ENCODE data around the gene PSME1. TPM values are rescaled to one million over a fixed set of nuclear protein-coding genes. Genes with fewer than 3 reads are reported as not detected.

Gene PSME1
- total and polyA plus RNA-seq, 3 experiments from 2014 or later, result 343 to 1,041 (median 347) TPM

DNA sequence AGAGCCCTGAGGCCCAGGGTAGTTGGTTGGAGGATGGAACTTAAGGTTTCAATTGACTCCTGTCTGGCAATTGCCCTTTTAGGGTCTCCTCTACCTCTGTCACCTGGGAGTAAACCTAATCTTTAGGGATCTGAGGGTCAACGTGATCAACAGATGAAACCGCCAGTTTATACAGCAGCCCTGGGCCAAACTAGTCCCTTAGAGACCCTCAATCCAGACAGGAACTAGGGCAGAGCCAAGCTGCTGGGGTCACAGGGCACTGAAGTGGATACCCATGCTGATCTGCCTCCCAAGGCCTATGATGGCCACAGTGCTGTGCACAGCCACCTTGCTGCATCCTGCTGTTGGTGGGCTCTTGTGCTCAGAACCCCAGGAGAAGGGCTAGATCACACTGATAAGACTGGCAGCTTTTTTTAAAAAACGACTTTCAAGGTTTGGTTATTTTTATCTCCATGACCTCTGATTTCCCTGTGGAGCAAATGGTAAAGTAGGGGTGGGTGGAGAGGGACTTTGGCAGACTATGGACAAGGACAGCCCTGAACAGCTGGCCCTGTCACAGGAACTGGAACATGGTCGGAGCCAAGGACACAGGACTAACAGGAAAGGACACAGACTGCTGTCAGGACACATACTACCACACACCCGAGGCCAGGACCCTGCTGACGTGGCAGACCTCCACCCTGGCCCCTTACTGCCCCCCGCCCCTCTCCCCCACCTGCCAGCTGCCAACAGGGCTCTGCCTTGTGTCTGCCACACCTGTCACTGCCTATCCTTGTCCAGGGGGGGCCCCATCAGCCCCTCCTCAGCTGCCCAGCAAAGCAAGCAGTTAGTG lies 5.1 kb upstream of the PSME1 start:
- Mint-ChIP-seq H3K4me3 (no peak overlapping the region), H3K27ac (peak overlapping the region in 3 of 8 donors; percentile 21 to 70 (median 27)), H3K4me1 (peaks cover 23 to 26% (median 23%) of the 10 kb centered on the region in 3 donors), H3K27me3 (no peaks in the 10 kb centered on the region), H3K9me3 (peaks cover 0 to 2% (median 0%) of the 10 kb centered on the region in 5 donors), H3K36me3 (peaks cover 0 to 5% (median 0%) of the 10 kb centered on the region in 3 donors)
- no peaks in the 10 kb centered on the region for H3K36me3 ChIP-seq (ENCODE audit: insufficient read depth, low read length)
- H3K9me3 ChIP-seq (ENCODE audit: low read length), result no peaks in the 10 kb centered on the region
- ChIA-PET POLR2A (no interaction called here), CTCF (no interaction called here)
- no peak overlapping the region for H3K4me3 ChIP-seq (ENCODE audit: low read length)
- H3K4me1 ChIP-seq (ENCODE audit: insufficient read depth, low read length), result peaks cover 23% of the 10 kb centered on the region
- no peak for DNase-seq
- H3K27ac ChIP-seq (ENCODE audit: low read depth, low read length), result no peak overlapping the region
- no peaks in the 10 kb centered on the region for H3K27me3 ChIP-seq (ENCODE audit: insufficient read depth, low read length, poor library complexity, severe bottlenecking)

DNA sequence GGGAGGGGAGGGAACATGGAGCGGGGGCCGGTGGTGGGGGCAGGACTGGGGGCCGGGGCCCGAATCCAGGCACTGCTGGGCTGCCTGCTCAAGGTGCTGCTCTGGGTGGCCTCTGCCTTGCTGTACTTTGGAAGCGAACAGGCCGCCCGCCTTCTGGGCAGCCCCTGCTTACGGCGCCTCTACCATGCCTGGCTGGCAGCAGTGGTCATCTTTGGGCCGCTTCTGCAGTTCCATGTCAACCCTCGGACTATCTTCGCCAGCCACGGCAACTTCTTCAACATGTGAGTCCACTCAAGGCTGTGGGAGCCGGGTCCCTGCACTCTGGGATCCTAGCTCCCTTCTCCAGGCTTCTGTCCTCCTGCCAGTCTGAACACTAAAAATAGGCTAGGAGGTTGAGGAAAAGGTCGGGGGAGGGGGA lies 4.4 kb upstream of the PSME1 start:
- Histone ChIP-seq H3K27me3 (ENCODE audit: insufficient read depth, low read length, poor library complexity, severe bottlenecking) (no peaks in the 10 kb centered on the region), H3K36me3 (ENCODE audit: insufficient read depth, low read length) (no peaks in the 10 kb centered on the region), H3K4me1 (ENCODE audit: insufficient read depth, low read length) (peaks cover 24% of the 10 kb centered on the region), H3K4me3 (ENCODE audit: low read length) (no peak overlapping the region), H3K27ac (ENCODE audit: low read depth, low read length) (no peak overlapping the region), H3K9me3 (ENCODE audit: low read length) (no peaks in the 10 kb centered on the region)
- ChIA-PET POLR2A (interaction anchor here (1.1 kb wide), 1 partner anchor 15 kb away, joined by 4 read pairs; no protein-coding TSS in a partner anchor), CTCF (interaction anchor here (1.6 kb wide), 1 partner anchor 16 kb away, joined by 7 read pairs; the partner anchor contains the start of gene NRL)
- Mint-ChIP-seq H3K4me3 (peak overlapping the region in 1 of 7 donors; percentile 21), H3K27ac (peak overlapping the region in 4 of 8 donors; percentile 47 to 95 (median 49)), H3K4me1 (peaks cover 24 to 28% (median 25%) of the 10 kb centered on the region in 3 donors), H3K27me3 (no peaks in the 10 kb centered on the region), H3K36me3 (peaks cover 0 to 6% (median 0%) of the 10 kb centered on the region in 3 donors), H3K9me3 (peaks cover 0 to 2% (median 0%) of the 10 kb centered on the region in 5 donors)
- DNase-seq, result no peak

DNA sequence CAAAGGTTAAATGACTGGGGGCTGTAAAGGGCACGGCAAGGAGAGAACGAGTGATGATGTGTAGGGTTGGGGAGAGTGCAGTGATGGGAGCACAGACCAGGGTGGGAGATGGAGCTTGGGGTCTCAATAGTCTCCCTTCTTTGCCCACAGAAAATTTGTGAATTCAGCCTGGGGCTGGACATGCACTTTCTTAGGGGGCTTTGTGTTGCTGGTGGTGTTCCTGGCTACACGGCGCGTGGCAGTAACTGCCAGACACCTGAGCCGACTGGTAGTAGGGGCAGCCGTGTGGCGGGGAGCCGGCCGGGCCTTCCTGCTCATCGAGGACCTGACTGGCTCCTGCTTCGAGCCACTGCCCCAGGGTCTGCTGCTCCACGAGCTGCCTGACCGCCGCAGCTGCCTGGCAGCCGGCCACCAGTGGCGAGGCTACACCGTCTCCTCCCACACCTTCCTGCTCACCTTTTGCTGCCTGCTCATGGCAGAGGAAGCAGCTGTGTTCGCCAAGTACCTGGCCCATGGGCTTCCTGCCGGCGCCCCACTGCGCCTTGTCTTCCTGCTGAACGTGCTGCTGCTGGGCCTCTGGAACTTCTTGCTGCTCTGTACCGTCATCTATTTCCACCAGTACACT lies 3.8 kb upstream of the PSME1 start:
- ChIA-PET CTCF (interaction anchor here (0.9 to 1.7 kb wide), 4 partner anchors 12 to 24 kb away, joined by 3 to 7 read pairs (median 4); partner anchors contain the start of gene NRL), POLR2A (interaction anchor here (1.1 kb wide), 1 partner anchor 16 kb away, joined by 4 read pairs; no protein-coding TSS in a partner anchor)
- H3K4me1 ChIP-seq (ENCODE audit: insufficient read depth, low read length), result peaks cover 30% of the 10 kb centered on the region
- Mint-ChIP-seq H3K9me3 (peaks cover 0 to 2% (median 0%) of the 10 kb centered on the region in 5 donors), H3K4me3 (peak overlapping the region in 6 of 7 donors; percentile 21 to 77 (median 39)), H3K27ac (peak overlapping the region in 6 of 8 donors; percentile 54 to 95 (median 73)), H3K4me1 (peaks cover 30 to 34% (median 31%) of the 10 kb centered on the region in 3 donors), H3K36me3 (peaks cover 0 to 13% (median 0%) of the 10 kb centered on the region in 3 donors), H3K27me3 (no peaks in the 10 kb centered on the region)
- no peaks in the 10 kb centered on the region for H3K36me3 ChIP-seq (ENCODE audit: insufficient read depth, low read length)
- no peaks in the 10 kb centered on the region for H3K27me3 ChIP-seq (ENCODE audit: insufficient read depth, low read length, poor library complexity, severe bottlenecking)
- no peak overlapping the region for H3K4me3 ChIP-seq (ENCODE audit: low read length)
- DNase-seq, result peak in 1 of 5 donors; percentile 52
- no peak overlapping the region for H3K27ac ChIP-seq (ENCODE audit: low read depth, low read length)
- H3K9me3 ChIP-seq (ENCODE audit: low read length), result no peaks in the 10 kb centered on the region

DNA sequence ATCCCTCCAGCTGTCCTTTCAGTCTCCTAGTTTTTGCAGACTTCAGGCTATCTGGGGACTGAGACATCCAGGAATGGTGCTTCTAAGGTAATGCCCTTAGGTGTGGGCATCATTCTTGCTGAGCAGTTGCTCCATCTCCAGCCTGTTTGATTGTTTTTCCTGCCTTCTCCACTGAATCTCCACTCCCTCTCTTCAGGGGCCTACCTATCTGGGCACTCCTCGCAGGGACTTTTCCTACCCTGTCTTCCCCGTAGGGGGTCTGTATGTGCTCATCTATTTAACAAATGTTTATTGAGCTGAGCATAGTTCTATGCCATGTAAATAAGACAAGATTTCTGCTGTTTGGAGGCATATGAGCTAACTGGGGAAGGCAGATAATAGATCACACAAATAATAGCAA lies 3.0 kb upstream of the PSME1 start:
- Histone ChIP-seq H3K27ac (ENCODE audit: low read depth, low read length) (no peak overlapping the region), H3K36me3 (ENCODE audit: insufficient read depth, low read length) (peaks cover 7% of the 10 kb centered on the region), H3K27me3 (ENCODE audit: insufficient read depth, low read length, poor library complexity, severe bottlenecking) (no peaks in the 10 kb centered on the region), H3K4me3 (ENCODE audit: low read length) (no peak overlapping the region), H3K9me3 (ENCODE audit: low read length) (no peaks in the 10 kb centered on the region), H3K4me1 (ENCODE audit: insufficient read depth, low read length) (peaks cover 38% of the 10 kb centered on the region)
- peak overlapping the region in 6 of 8 donors; percentile 54 to 97 (median 73) for H3K27ac Mint-ChIP-seq
- peaks cover 32 to 42% (median 37%) of the 10 kb centered on the region in 3 donors for H3K4me1 Mint-ChIP-seq
- H3K36me3 Mint-ChIP-seq, result peaks cover 0 to 21% (median under 1%) of the 10 kb centered on the region in 3 donors
- peaks cover 0 to 2% (median 0%) of the 10 kb centered on the region in 5 donors for H3K9me3 Mint-ChIP-seq
- H3K4me3 Mint-ChIP-seq, result peak overlapping the region in 2 of 7 donors; percentile 37 to 40
- DNase-seq, result no peak
- no peaks in the 10 kb centered on the region for H3K27me3 Mint-ChIP-seq
- CTCF ChIA-PET, result interaction anchor here (0.9 to 1.7 kb wide), 5 partner anchors 8 to 24 kb away, joined by 3 to 7 read pairs (median 3); partner anchors contain the start of genes EMC9 and NRL
- POLR2A ChIA-PET, result interaction anchor here (1.1 kb wide), 1 partner anchor 16 kb away, joined by 4 read pairs; no protein-coding TSS in a partner anchor

DNA sequence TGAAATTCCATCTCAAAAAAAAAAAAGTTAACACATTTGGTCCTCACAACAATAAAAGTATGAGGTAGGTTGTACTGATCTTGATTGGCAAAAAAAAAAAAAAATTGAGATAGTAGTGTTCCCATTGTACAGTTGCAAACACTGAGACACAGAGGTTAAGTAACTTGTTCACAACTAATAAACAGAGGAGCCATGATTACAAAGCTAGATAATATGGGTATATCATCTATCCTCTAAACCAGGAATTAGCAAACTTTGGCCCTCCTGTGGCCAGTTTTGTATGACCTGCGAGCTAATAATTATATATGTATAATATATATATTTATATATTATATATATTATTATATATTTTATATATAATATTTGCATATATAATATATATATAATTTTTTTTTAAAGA lies 2.3 kb upstream of the PSME1 start:
- Histone ChIP-seq H3K4me3 (ENCODE audit: low read length) (no peak overlapping the region), H3K36me3 (ENCODE audit: insufficient read depth, low read length) (peaks cover 14% of the 10 kb centered on the region), H3K27ac (ENCODE audit: low read depth, low read length) (no peak overlapping the region), H3K9me3 (ENCODE audit: low read length) (no peaks in the 10 kb centered on the region), H3K4me1 (ENCODE audit: insufficient read depth, low read length) (peaks cover 40% of the 10 kb centered on the region), H3K27me3 (ENCODE audit: insufficient read depth, low read length, poor library complexity, severe bottlenecking) (no peaks in the 10 kb centered on the region)
- H3K27ac Mint-ChIP-seq, result no peak overlapping the region
- ChIA-PET CTCF (interaction anchor here (0.8 to 1.7 kb wide), 4 partner anchors 8 to 27 kb away, joined by 3 to 4 read pairs (median 3); partner anchors contain the start of genes EMC9 and IRF9), POLR2A (interaction anchor here (0.7 kb wide), 1 partner anchor 82 kb away, joined by 4 read pairs; the partner anchor contains the start of gene CARMIL3)
- no peak overlapping the region for H3K4me3 Mint-ChIP-seq
- DNase-seq, result no peak
- H3K36me3 Mint-ChIP-seq, result peaks cover 0 to 28% (median 5%) of the 10 kb centered on the region in 3 donors
- H3K27me3 Mint-ChIP-seq, result no peaks in the 10 kb centered on the region
- peaks cover 38 to 49% (median 40%) of the 10 kb centered on the region in 3 donors for H3K4me1 Mint-ChIP-seq
- peaks cover 0 to 2% (median 0%) of the 10 kb centered on the region in 5 donors for H3K9me3 Mint-ChIP-seq

DNA sequence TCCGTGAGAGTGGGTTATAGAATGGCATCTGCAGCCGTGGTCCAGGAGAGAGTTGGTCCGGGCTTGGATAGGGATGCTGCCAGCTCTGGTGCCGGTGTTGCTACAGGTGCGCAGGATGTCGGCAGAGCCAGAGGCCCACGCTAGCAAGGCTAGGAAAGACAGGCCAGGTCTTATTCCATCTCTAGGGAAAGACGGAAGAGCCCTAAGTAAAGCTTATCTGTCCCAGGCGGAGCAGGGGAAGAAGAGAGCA lies 485 bp upstream of the PSME1 start:
- H3K36me3 Mint-ChIP-seq, result peaks cover 0 to 38% (median 6%) of the 10 kb centered on the region in 3 donors
- peaks cover 54 to 65% (median 56%) of the 10 kb centered on the region in 3 donors for H3K4me1 Mint-ChIP-seq
- Histone ChIP-seq H3K4me3 (ENCODE audit: low read length) (peak overlapping the region; percentile 73), H3K27me3 (ENCODE audit: insufficient read depth, low read length, poor library complexity, severe bottlenecking) (no peaks in the 10 kb centered on the region), H3K4me1 (ENCODE audit: insufficient read depth, low read length) (peaks cover 47% of the 10 kb centered on the region), H3K9me3 (ENCODE audit: low read length) (no peaks in the 10 kb centered on the region), H3K36me3 (ENCODE audit: insufficient read depth, low read length) (peaks cover 16% of the 10 kb centered on the region), H3K27ac (ENCODE audit: low read depth, low read length) (no peak overlapping the region)
- peak overlapping the region; percentile 89 to 96 (median 92) for H3K4me3 Mint-ChIP-seq
- H3K9me3 Mint-ChIP-seq, result peaks cover 0 to 2% (median 0%) of the 10 kb centered on the region in 5 donors
- DNase-seq, result no peak
- peak overlapping the region; percentile 84 to 96 (median 93) for H3K27ac Mint-ChIP-seq
- ChIA-PET CTCF (interaction anchor here (0.6 to 3.8 kb wide), 17 partner anchors 9 to 182 kb away, joined by 3 to 40 read pairs (median 5); partner anchors contain the start of genes DCAF11, DHRS4, IPO4 and IRF9), POLR2A (interaction anchor here (0.6 to 4.1 kb wide), 11 partner anchors 8 to 294 kb away, joined by 3 to 58 read pairs (median 5); partner anchors contain the start of genes CBLN3, DCAF11, DHRS1 and IPO4)
- H3K27me3 Mint-ChIP-seq, result no peaks in the 10 kb centered on the region

DNA sequence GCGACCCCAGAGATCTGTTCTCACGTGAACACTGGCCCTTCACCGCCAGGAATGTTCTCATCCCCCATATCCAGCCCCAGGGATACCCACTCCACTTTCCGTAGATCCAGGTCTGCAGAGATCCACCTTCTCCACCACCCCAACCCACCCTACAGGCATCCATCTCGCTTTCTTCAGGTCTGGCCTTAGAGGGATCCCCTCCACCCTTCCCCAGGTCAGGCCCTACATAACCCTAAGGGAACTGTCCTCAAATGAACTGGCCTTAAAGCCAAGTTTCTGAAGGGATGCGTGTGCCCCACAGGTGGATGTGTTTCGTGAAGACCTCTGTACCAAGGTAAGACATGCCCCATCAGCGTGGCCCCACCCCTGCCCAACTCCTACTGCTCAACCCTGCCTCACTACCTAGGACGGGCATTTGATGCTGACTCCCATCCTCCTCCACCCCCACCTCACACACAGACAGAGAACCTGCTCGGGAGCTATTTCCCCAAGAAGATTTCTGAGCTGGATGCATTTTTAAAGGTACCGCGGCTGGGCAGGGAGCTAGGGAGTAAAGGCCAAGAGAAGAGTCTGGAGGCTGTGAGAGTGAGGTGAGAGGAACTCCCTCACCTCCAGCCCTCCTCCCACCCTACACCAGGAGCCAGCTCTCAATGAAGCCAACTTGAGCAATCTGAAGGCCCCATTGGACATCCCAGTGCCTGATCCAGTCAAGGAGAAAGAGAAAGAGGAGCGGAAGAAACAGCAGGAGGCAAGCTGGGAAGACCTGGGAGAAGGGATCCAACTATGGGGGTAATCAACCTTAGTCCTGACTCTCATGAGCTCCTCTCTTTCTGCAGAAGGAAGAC lies 912 bp downstream of the PSME1 start:
- peak overlapping the region; percentile 73 for H3K4me3 ChIP-seq (ENCODE audit: low read length)
- peaks cover 0 to 2% (median 0%) of the 10 kb centered on the region in 5 donors for H3K9me3 Mint-ChIP-seq

More for the DNA sequence above, 912 bp downstream of the PSME1 start:
- Mint-ChIP-seq H3K4me3 (peak overlapping the region; percentile 88 to 96 (median 91)), H3K27ac (peak overlapping the region; percentile 87 to 97 (median 93)), H3K27me3 (no peaks in the 10 kb centered on the region), H3K36me3 (peaks cover 0 to 46% (median 6%) of the 10 kb centered on the region in 3 donors), H3K4me1 (peaks cover 57 to 67% (median 62%) of the 10 kb centered on the region in 3 donors)
- no peak for DNase-seq
- Histone ChIP-seq H3K27ac (ENCODE audit: low read depth, low read length) (peak overlapping the region; percentile 72), H3K27me3 (ENCODE audit: insufficient read depth, low read length, poor library complexity, severe bottlenecking) (no peaks in the 10 kb centered on the region), H3K9me3 (ENCODE audit: low read length) (no peaks in the 10 kb centered on the region), H3K36me3 (ENCODE audit: insufficient read depth, low read length) (peaks cover 16% of the 10 kb centered on the region), H3K4me1 (ENCODE audit: insufficient read depth, low read length) (peaks cover 45% of the 10 kb centered on the region)
- ChIA-PET CTCF (interaction anchor here (1.0 to 3.8 kb wide), 8 partner anchors 9 to 106 kb away, joined by 3 to 40 read pairs (median 16); partner anchors contain the start of genes DCAF11, IPO4, IRF9 and NRL), POLR2A (interaction anchor here (0.6 to 4.1 kb wide), 8 partner anchors 10 to 293 kb away, joined by 3 to 58 read pairs (median 6); partner anchors contain the start of genes CBLN3, DCAF11, KHNYN and NRL)
